Vagina (tissue), 2 donors: ENCODE data around the gene TPGS1. TPM values are rescaled to one million over a fixed set of nuclear protein-coding genes. Genes with fewer than 3 reads are reported as not detected.

Source experiments
- DNase-seq, 2 donors: peaks; one replicate each; pipeline ENCODE4 v3.0.0-alpha.2; 2017; ENCODE audit errors: extremely low spot score in 2 of 2
- H3K27ac ChIP-seq: fragments of 200-600 bp; sonication (generic); one replicate; pipeline ENCODE4 v1.5.1; 2019
- H3K27me3 ChIP-seq: fragments of 200-600 bp; sonication (generic); one replicate; pipeline ENCODE4 v1.5.1; 2019
- H3K36me3 ChIP-seq, 2 donors: fragments of 200-600 bp; sonication (generic); one replicate each; pipeline ENCODE4 v1.5.1; 2017 to 2019
- H3K4me1 ChIP-seq: fragments of 200-600 bp; sonication (generic); one replicate; pipeline ENCODE4 v1.5.1; 2019
- H3K4me3 ChIP-seq, 2 donors: fragments of 200-600 bp; sonication (generic); 1 replicate in 1 of 2; 2 replicates in 1 of 2; pipeline ENCODE4 v1.5.1; 2016 to 2019
- H3K9me3 ChIP-seq: fragments of 200-600 bp; sonication (generic); one replicate; pipeline ENCODE4 v1.5.1; 2019
- CTCF ChIP-seq, 3 experiments: fragments of 450-650 bp in 2 of 3; fragments of 200-600 bp in 1 of 3; sonication (generic) in 1 of 3; IDR thresholded peaks; one replicate each; pipeline ENCODE4 v1.5.1; 2017 to 2019; ENCODE audit warnings: antibody characterized with exemption in 3 of 3, mild to moderate bottlenecking in 2 of 3, moderate library complexity in 2 of 3
- POLR2A ChIP-seq, 2 donors: fragments of 450-650 bp; IDR thresholded peaks; one replicate each; pipeline ENCODE4 v1.6.1; 2017; ENCODE audit warnings: antibody characterized with exemption in 2 of 2, mild to moderate bottlenecking in 2 of 2, moderate library complexity in 2 of 2
- POLR2AphosphoS5 ChIP-seq, 2 donors: sonication (generic); formaldehyde crosslinking; IDR thresholded peaks; one replicate each; pipeline ENCODE4 v1.9.0; 2017; ENCODE audit warnings: antibody characterized with exemption in 2 of 2, mild to moderate bottlenecking in 2 of 2, low read depth in 1 of 2; ENCODE audit not compliant: insufficient read depth in 1 of 2
- intact Hi-C: fragments of 100-400 bp; cut with DNase I; formaldehyde crosslinking; loops from one replicate; pipeline ENCODE4 v1.15.1; 2023
- total RNA-seq: library from RNA; depleted of rRNA; stranded (reverse); fragments of >200 nt; gene quantifications from one replicate; pipeline ENCODE4 v1.2.3, GENCODE V29; 2016

Gene TPGS1
- total RNA-seq, 1 donor from 2014 or later, result 39.5 TPM

- no peak overlapping the region for H3K27ac ChIP-seq
- H3K36me3 ChIP-seq, result no peaks in the 10 kb centered on the region
- TF ChIP-seq POLR2AphosphoS5 (IDR thresholded peaks at IDR 0.05; ENCODE audit: insufficient read depth in 1 of 2, low read depth in 1 of 2), result no peak
- no peak for TF ChIP-seq POLR2A (IDR thresholded peaks at IDR 0.05)
- no peak for TF ChIP-seq CTCF (IDR thresholded peaks at IDR 0.05)
- H3K4me1 ChIP-seq, result peaks cover 11% of the 10 kb centered on the region
- intact Hi-C loops, result no loop called here
- H3K9me3 ChIP-seq, result no peaks in the 10 kb centered on the region
- no peak overlapping the region for H3K4me3 ChIP-seq
- DNase-seq, result no peak
- H3K27me3 ChIP-seq, result peaks cover 16% of the 10 kb centered on the region
Measured at GRCh38 chr19:496986-497385, 10.3 kb upstream of the TPGS1 start.

GRCh38 chr19:497491-497868, 9.8 kb upstream of the TPGS1 start:
- DNase-seq, result no peak
- Histone ChIP-seq H3K27ac (no peak overlapping the region), H3K4me1 (peaks cover 11% of the 10 kb centered on the region), H3K9me3 (no peaks in the 10 kb centered on the region), H3K36me3 (no peaks in the 10 kb centered on the region), H3K4me3 (no peak overlapping the region), H3K27me3 (peaks cover 16% of the 10 kb centered on the region)
- intact Hi-C loops, result no loop called here
- TF ChIP-seq CTCF (IDR thresholded peaks at IDR 0.05) (no peak), POLR2A (IDR thresholded peaks at IDR 0.05) (no peak)

- no peak overlapping the region for H3K27ac ChIP-seq
- no peak overlapping the region for H3K4me3 ChIP-seq
Measured at GRCh38 chr19:497869-498510, 9.3 kb upstream of the TPGS1 start.

GRCh38 chr19:498511-498891, 8.8 kb upstream of the TPGS1 start:
- DNase-seq, result no peak
- Histone ChIP-seq H3K4me1 (peaks cover 11% of the 10 kb centered on the region), H3K9me3 (no peaks in the 10 kb centered on the region), H3K4me3 (no peak overlapping the region), H3K27ac (no peak overlapping the region), H3K27me3 (peaks cover 16% of the 10 kb centered on the region), H3K36me3 (no peaks in the 10 kb centered on the region)
- TF ChIP-seq POLR2A (IDR thresholded peaks at IDR 0.05) (no peak), POLR2AphosphoS5 (IDR thresholded peaks at IDR 0.05; ENCODE audit: insufficient read depth in 1 of 2, low read depth in 1 of 2) (no peak), CTCF (IDR thresholded peaks at IDR 0.05) (no peak)
- intact Hi-C loops, result no loop called here

More at GRCh38 chr19:497869-498510, 9.3 kb upstream of the TPGS1 start:
- H3K36me3 ChIP-seq, result no peaks in the 10 kb centered on the region
- intact Hi-C loops, result no loop called here
- peaks cover 16% of the 10 kb centered on the region for H3K27me3 ChIP-seq
- DNase-seq, result no peak
- TF ChIP-seq POLR2A (IDR thresholded peaks at IDR 0.05) (no peak), POLR2AphosphoS5 (IDR thresholded peaks at IDR 0.05; ENCODE audit: insufficient read depth in 1 of 2, low read depth in 1 of 2) (no peak), CTCF (IDR thresholded peaks at IDR 0.05) (no peak)
- peaks cover 11% of the 10 kb centered on the region for H3K4me1 ChIP-seq
- no peaks in the 10 kb centered on the region for H3K9me3 ChIP-seq

GRCh38 chr19:498977-499623, 8.2 kb upstream of the TPGS1 start:
- intact Hi-C loops, result no loop called here
- Histone ChIP-seq H3K27me3 (peaks cover 16% of the 10 kb centered on the region), H3K9me3 (no peaks in the 10 kb centered on the region), H3K4me3 (no peak overlapping the region), H3K36me3 (no peaks in the 10 kb centered on the region), H3K27ac (no peak overlapping the region), H3K4me1 (peaks cover 11% of the 10 kb centered on the region)
- TF ChIP-seq CTCF (IDR thresholded peaks at IDR 0.05) (no peak), POLR2A (IDR thresholded peaks at IDR 0.05) (no peak), POLR2AphosphoS5 (IDR thresholded peaks at IDR 0.05; ENCODE audit: insufficient read depth in 1 of 2, low read depth in 1 of 2) (no peak)
- no peak for DNase-seq
